GM23338 (cell line): ENCODE measurements around the gene VTCN1. TPM values are rescaled to one million over a fixed set of nuclear protein-coding genes. Genes with fewer than 3 reads are reported as not detected.

Source experiments
- ATAC-seq: fragments of 200-7000 bp; cut with Tn5 transposase; 3 replicates; pipeline ENCODE4 v1.9.1; 2020
- DNase-seq: peaks from one replicate; pipeline ENCODE4 v3.0.0-alpha.2; 2015; ENCODE audit warnings: low spot score
- H2AFZ ChIP-seq: fragments of 200-600 bp; sonication (generic); 2 replicates; pipeline ENCODE4 v1.8.0; 2016; ENCODE audit warnings: antibody characterized with exemption, mild to moderate bottlenecking, moderate library complexity
- H3F3A ChIP-seq: fragments of 200-600 bp; sonication (generic); replicated peaks from 2 replicates; pipeline ENCODE4 v1.8.0; 2017; ENCODE audit warnings: antibody characterized with exemption, mixed run types, low read depth
- H3K27ac ChIP-seq: fragments of 200-600 bp; sonication (generic); 2 replicates; pipeline ENCODE4 v1.6.1; 2016; ENCODE audit warnings: low read depth
- H3K27me3 ChIP-seq: fragments of 200-600 bp; sonication (generic); 2 replicates; pipeline ENCODE4 v1.8.0; 2016; ENCODE audit warnings: mild to moderate bottlenecking, mixed run types, moderate library complexity; ENCODE audit not compliant: insufficient read depth
- H3K36me3 ChIP-seq: fragments of 200-600 bp; sonication (generic); 2 replicates; pipeline ENCODE4 v1.8.0; 2016; ENCODE audit warnings: mild to moderate bottlenecking; ENCODE audit not compliant: insufficient read depth
- H3K4me1 ChIP-seq: fragments of 200-600 bp; sonication (generic); 2 replicates; pipeline ENCODE4 v1.8.0; 2016; ENCODE audit warnings: mild to moderate bottlenecking, moderate library complexity; ENCODE audit not compliant: insufficient read depth
- H3K4me2 ChIP-seq: fragments of 200-600 bp; sonication (generic); 2 replicates; pipeline ENCODE4 v1.7.1; 2017; ENCODE audit warnings: mixed run types
- H3K4me3 ChIP-seq: fragments of 200-600 bp; sonication (generic); 2 replicates; pipeline ENCODE4 v1.6.1; 2016; ENCODE audit warnings: mixed run types
- H3K79me2 ChIP-seq: fragments of 200-600 bp; sonication (generic); replicated peaks from 2 replicates; pipeline ENCODE4 v1.8.0; 2017; ENCODE audit warnings: mild to moderate bottlenecking; ENCODE audit not compliant: insufficient read depth
- H3K9me2 ChIP-seq: fragments of 200-600 bp; sonication (generic); 2 replicates; pipeline ENCODE4 v1.8.0; 2017; ENCODE audit not compliant: insufficient read depth
- H4K20me1 ChIP-seq: fragments of 200-600 bp; sonication (generic); replicated peaks from 2 replicates; pipeline ENCODE4 v1.8.0; 2017; ENCODE audit warnings: mild to moderate bottlenecking; ENCODE audit not compliant: insufficient read depth
- H3K27ac Mint-ChIP-seq: 2 replicates; pipeline ENCODE4 v1.8.0; 2020; ENCODE audit warnings: inconsistent platforms, mild to moderate bottlenecking, moderate library complexity, mixed read lengths
- H3K27me3 Mint-ChIP-seq: 3 replicates; pipeline ENCODE4 v1.8.0; 2022; ENCODE audit warnings: low read depth, mild to moderate bottlenecking, moderate library complexity, mixed read lengths, inconsistent platforms; ENCODE audit not compliant: insufficient read depth, poor library complexity
- H3K36me3 Mint-ChIP-seq: 3 replicates; pipeline ENCODE4 v1.8.0; 2021; ENCODE audit warnings: low read depth, mild to moderate bottlenecking, inconsistent platforms, moderate library complexity, mixed read lengths
- H3K4me1 Mint-ChIP-seq: 3 replicates; pipeline ENCODE4 v1.8.0; 2020; ENCODE audit warnings: mild to moderate bottlenecking, inconsistent platforms, mixed read lengths
- H3K4me3 Mint-ChIP-seq: 3 replicates; pipeline ENCODE4 v1.8.0; 2021; ENCODE audit warnings: moderate library complexity, mild to moderate bottlenecking, inconsistent platforms, mixed read lengths
- H3K9me3 Mint-ChIP-seq: 3 replicates; pipeline ENCODE4 v1.8.0; 2020; ENCODE audit warnings: moderate library complexity, mild to moderate bottlenecking, inconsistent platforms, mixed read lengths
- CREB1 ChIP-seq: fragments of 250-450 bp; sonication (Bioruptor Pico); IDR thresholded peaks from 2 replicates; pipeline ENCODE4 v1.5.0; 2020; ENCODE audit warnings: low read depth, mild to moderate bottlenecking, moderate library complexity
- CTCF ChIP-seq, 2 experiments: fragments of 200-600 bp in 1 of 2; sonication (generic) in 1 of 2; conservative IDR thresholded peaks; 2 replicates each; pipeline versions ENCODE4 v1.5.1 to v1.6.1; 2016 to 2017; ENCODE audit warnings: antibody characterized with exemption in 2 of 2, low read depth in 2 of 2, mild to moderate bottlenecking in 2 of 2, moderate library complexity in 1 of 2
- EZH2 ChIP-seq: fragments of 200-600 bp; sonication (generic); IDR thresholded peaks from one replicate; pipeline ENCODE4 v1.8.0; 2017; ENCODE audit warnings: antibody characterized with exemption, mild to moderate bottlenecking, low read depth; ENCODE audit not compliant: unreplicated experiment
- EZH2phosphoT487 ChIP-seq: fragments of 200-600 bp; sonication (generic); IDR thresholded peaks from one replicate; pipeline ENCODE4 v1.8.1; 2018; ENCODE audit warnings: antibody characterized with exemption; ENCODE audit not compliant: unreplicated experiment
- JUNB ChIP-seq: IDR thresholded peaks from one replicate; pipeline ENCODE4 v1.6.1; 2016; ENCODE audit warnings: antibody characterized with exemption; ENCODE audit not compliant: unreplicated experiment
- REST ChIP-seq: IDR thresholded peaks from one replicate; pipeline ENCODE4 v1.6.1; 2018; ENCODE audit warnings: antibody characterized with exemption; ENCODE audit not compliant: unreplicated experiment
- STAT1 ChIP-seq: IDR thresholded peaks from one replicate; pipeline ENCODE4 v1.6.1; 2016; ENCODE audit warnings: antibody characterized with exemption; ENCODE audit not compliant: unreplicated experiment
- ZNF114 ChIP-seq: fragments of 250-450 bp; sonication (Bioruptor Pico); IDR thresholded peaks from 2 replicates; pipeline ENCODE4 v1.5.0; 2020; ENCODE audit warnings: mild to moderate bottlenecking, moderate library complexity
- ZNF331 ChIP-seq: fragments of 250-450 bp; sonication (Bioruptor Pico); IDR thresholded peaks from 2 replicates; pipeline ENCODE4 v1.5.0; 2020; ENCODE audit warnings: low read depth, mild to moderate bottlenecking, moderate library complexity
- polyA plus RNA-seq: library from polyadenylated mRNA; unstranded; fragments of >200 nt; fragmentation: Nextera tagmentation; extraction: Ambion mirVana; gene quantifications from 2 replicates; pipeline ENCODE4 v1.2.1, GENCODE V29; 2016
- total RNA-seq: library from RNA; depleted of rRNA; stranded (reverse); fragments of >200 nt; shearing (Covaris generic); gene quantifications from 2 replicates; pipeline ENCODE4 v1.2.3, GENCODE V29; 2014
- TF ChIP-seq, protein P1 (sequence below): IDR thresholded peaks from 2 replicates; pipeline ENCODE4 v1.6.1; 2016; ENCODE audit warnings: antibody characterized with exemption

Gene VTCN1
- total and polyA plus RNA-seq, 2 experiments from 2014 or later: not detected

DNA sequence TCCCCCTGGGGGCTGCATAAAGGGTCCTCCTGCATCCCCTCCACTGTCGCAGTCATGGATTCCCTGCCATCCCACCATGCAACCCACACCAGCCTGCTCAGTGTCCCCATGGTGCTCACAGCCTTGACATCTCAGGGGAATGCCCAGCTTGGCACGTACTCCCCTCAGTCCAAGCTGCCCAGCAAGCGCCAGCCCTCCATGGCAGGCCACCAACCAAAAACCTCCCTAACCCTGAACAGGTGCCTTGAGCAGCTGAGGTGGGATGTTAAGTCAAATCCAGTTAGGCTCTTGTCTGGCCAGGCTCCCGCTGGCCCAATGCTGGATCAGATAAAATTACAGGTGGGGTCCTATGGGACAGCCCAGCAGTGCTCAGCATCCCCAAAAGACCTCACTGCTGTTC, 341 bp downstream of the VTCN1 start:
- Mint-ChIP-seq H3K9me3 (peaks cover 5% of the 10 kb centered on the region), H3K27me3 (peaks cover 5% of the 10 kb centered on the region), H3K27ac (no peak overlapping the region), H3K4me1 (peaks cover 9% of the 10 kb centered on the region; the same call in 2 of the 3 replicates), H3K4me3 (no peak overlapping the region), H3K36me3 (peaks cover 4% of the 10 kb centered on the region)
- Histone ChIP-seq H3K4me2 (no peak overlapping the region), H3F3A (no peaks in the 10 kb centered on the region), H4K20me1 (no peaks in the 10 kb centered on the region), H2AFZ (no peak overlapping the region), H3K27ac (no peak overlapping the region), H3K4me3 (no peak overlapping the region), H3K27me3 (no peaks in the 10 kb centered on the region), H3K79me2 (no peaks in the 10 kb centered on the region), H3K9me2 (0 out of 2 replicates have a peak, but pooled peaks cover 7% of the 10 kb centered on the region), H3K4me1 (no peaks in the 10 kb centered on the region), H3K36me3 (no peaks in the 10 kb centered on the region)
- DNase-seq (no peak), ATAC-seq (no peak)
- no peak for TF ChIP-seq ZNF331
- TF ChIP-seq CREB1 (CRISPR knock-in tag): no peak
- TF ChIP-seq, protein P1, sequence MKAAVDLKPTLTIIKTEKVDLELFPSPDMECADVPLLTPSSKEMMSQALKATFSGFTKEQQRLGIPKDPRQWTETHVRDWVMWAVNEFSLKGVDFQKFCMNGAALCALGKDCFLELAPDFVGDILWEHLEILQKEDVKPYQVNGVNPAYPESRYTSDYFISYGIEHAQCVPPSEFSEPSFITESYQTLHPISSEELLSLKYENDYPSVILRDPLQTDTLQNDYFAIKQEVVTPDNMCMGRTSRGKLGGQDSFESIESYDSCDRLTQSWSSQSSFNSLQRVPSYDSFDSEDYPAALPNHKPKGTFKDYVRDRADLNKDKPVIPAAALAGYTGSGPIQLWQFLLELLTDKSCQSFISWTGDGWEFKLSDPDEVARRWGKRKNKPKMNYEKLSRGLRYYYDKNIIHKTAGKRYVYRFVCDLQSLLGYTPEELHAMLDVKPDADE: no peak
- TF ChIP-seq JUNB: no peak
- TF ChIP-seq EZH2: no peak
- TF ChIP-seq STAT1: no peak
- no peak for TF ChIP-seq REST
- TF ChIP-seq ZNF114 (CRISPR knock-in tag): no peak
- TF ChIP-seq EZH2phosphoT487: no peak

GRCh38 chr1:117209094-117209493, 1.6 kb downstream of the VTCN1 start:
- Histone ChIP-seq H3K4me3 (no peak overlapping the region), H3K27me3 (no peaks in the 10 kb centered on the region), H2AFZ (no peak overlapping the region), H3K79me2 (no peaks in the 10 kb centered on the region), H3K4me1 (no peaks in the 10 kb centered on the region), H3K9me2 (0 out of 2 replicates have a peak, but pooled peaks cover 7% of the 10 kb centered on the region), H3K27ac (no peak overlapping the region), H4K20me1 (no peaks in the 10 kb centered on the region), H3F3A (no peaks in the 10 kb centered on the region), H3K36me3 (no peaks in the 10 kb centered on the region), H3K4me2 (no peak overlapping the region)
- Mint-ChIP-seq H3K27me3 (peaks cover 5% of the 10 kb centered on the region), H3K9me3 (no peaks in the 10 kb centered on the region; the same call in 2 of the 3 replicates), H3K36me3 (no peaks in the 10 kb centered on the region), H3K4me1 (peaks cover 9% of the 10 kb centered on the region; the same call in 2 of the 3 replicates), H3K27ac (no peak overlapping the region), H3K4me3 (no peak overlapping the region)
- DNase-seq: no peak
- no peak for ATAC-seq
- no peak for TF ChIP-seq ZNF114 (CRISPR knock-in tag)
- TF ChIP-seq, protein P1: no peak
- no peak for TF ChIP-seq REST
- no peak for TF ChIP-seq JUNB
- TF ChIP-seq CTCF (conservative IDR thresholded peaks at IDR 0.05; ENCODE audit: low read depth in 2 of 2): no peak
- no peak for TF ChIP-seq CREB1 (CRISPR knock-in tag)
